Subcutaneous adipose tissue (tissue), 4 donors: Measurements from ENCODE around the gene CLDN1. TPM values are rescaled to one million over a fixed set of nuclear protein-coding genes. Genes with fewer than 3 reads are reported as not detected.

Experiments used
- total RNA-seq, 4 donors: library from RNA; depleted of rRNA; stranded (reverse); fragments of >200 nt; gene quantifications; one replicate each; pipeline ENCODE4 v1.1.0, GENCODE V29; 2016
- TF ChIP-seq, protein P1 (sequence below): fragments of 450-650 bp; IDR thresholded peaks from one replicate; pipeline ENCODE4 v1.5.1; 2016; ENCODE audit warnings: low read depth, mild to moderate bottlenecking, control low read depth, antibody characterized with exemption, moderate library complexity

The CLDN1 gene
- total RNA-seq, 4 donors from 2014 or later: 0.34 to 6.2 (median 1.3) TPM; not detected in 1

DNA sequence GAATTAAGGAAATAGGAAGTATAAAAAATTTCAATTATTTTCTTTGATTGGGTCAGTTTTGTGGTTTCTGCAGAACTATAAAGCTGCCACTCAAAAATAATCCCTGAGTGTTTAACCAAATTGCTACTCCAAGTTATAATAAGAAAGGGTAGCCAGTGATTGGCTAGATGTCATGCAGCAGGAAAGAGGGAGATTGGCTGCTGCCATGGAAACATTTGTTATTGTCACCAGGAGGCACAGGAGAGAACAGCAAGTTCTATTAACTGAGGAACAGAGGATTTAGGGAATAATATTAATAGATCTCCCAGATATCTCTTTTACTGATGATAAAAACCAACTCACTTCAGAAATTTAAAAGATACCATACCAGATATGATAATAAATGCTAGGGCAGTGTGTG lies 42.6 kb downstream of the CLDN1 start:
- TF ChIP-seq, protein P1, sequence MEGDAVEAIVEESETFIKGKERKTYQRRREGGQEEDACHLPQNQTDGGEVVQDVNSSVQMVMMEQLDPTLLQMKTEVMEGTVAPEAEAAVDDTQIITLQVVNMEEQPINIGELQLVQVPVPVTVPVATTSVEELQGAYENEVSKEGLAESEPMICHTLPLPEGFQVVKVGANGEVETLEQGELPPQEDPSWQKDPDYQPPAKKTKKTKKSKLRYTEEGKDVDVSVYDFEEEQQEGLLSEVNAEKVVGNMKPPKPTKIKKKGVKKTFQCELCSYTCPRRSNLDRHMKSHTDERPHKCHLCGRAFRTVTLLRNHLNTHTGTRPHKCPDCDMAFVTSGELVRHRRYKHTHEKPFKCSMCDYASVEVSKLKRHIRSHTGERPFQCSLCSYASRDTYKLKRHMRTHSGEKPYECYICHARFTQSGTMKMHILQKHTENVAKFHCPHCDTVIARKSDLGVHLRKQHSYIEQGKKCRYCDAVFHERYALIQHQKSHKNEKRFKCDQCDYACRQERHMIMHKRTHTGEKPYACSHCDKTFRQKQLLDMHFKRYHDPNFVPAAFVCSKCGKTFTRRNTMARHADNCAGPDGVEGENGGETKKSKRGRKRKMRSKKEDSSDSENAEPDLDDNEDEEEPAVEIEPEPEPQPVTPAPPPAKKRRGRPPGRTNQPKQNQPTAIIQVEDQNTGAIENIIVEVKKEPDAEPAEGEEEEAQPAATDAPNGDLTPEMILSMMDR: no peak

DNA sequence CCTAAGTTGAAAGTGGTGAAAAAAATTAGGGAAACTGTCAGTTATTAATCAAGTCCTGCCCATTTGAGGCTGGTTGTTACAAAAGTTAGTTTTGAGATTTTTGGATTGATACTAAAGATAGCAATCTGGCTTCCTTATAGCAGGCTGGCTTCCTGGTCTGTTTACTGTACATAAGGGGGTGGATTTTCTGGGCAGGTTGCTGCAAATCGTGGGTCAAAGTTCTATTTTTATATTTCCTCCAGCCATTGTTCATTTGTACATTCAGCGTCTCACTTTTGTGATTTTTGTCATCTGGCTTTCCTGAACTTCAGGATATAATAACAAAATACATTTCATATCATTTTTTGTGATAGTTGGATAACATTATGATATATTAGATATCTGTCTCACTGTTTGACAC lies 49.5 kb downstream of the CLDN1 start:
- TF ChIP-seq, protein P1: no peak

DNA sequence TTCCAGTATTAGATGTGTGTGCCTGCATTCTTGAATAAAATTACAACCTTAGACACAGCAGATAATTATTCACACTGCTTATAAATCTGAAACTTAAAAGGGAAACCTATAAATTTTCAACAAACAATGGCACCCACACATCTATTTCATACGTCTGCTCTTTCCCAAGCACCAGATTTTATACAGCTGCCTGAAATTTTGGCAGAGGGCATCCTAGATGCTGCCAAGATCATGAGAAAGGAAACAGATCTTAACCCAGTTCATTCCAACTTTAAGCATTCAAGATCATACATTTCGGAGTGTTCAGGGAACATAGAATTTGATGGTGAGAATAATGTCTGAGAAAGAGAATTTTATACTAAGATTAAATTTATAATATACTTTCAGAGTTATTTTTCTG lies 53.1 kb downstream of the CLDN1 start:
- TF ChIP-seq, protein P1: no peak

DNA sequence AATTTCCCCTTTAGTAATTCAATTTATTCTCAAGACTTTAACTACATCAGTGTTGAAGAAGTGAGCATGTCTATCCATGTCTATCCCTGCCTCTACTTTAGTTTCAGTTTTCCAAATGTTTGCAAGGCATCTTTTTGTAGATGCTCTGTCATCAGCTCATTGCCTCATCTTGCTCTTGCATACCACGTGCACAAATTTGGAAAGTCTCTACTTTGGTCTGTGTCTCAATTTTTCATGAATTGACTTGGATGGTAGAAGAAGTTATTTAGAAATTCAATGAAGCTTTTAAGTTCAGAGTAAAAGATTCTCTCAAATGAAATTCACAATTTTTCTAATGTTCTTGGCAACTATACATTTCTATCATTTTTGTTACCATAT lies 55.3 kb downstream of the CLDN1 start:
- TF ChIP-seq, protein P1: no peak

DNA sequence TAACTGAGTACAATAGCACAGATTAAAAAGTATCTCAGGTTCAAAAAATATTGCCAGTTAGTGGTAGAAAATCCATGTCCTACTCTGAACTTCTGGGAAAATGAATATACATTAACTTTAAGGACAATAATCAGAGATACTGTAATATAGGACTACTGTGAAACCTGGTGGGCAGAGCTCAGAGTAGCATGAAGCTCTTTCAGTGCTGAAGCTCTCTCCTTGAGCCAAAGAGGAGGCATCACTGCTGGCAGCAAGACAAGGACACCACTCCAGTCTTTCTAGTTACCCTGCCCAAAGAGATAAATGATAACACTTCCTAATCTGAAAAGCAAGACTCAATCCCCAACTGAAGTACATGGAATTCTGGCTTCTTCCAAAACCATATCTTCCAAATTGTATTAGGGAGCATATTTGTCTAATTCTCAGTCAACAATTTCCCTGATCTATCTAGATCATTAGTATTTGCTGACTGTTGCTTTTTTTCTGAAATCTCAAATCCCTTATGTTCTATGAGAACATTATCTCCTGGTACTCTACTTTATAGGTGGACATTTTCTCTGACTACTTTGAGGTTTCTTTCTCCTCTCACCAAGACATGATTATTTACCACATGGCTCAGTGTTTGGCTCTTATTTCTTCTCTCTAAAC lies 55.9 kb downstream of the CLDN1 start:
- TF ChIP-seq, protein P1: no peak

DNA sequence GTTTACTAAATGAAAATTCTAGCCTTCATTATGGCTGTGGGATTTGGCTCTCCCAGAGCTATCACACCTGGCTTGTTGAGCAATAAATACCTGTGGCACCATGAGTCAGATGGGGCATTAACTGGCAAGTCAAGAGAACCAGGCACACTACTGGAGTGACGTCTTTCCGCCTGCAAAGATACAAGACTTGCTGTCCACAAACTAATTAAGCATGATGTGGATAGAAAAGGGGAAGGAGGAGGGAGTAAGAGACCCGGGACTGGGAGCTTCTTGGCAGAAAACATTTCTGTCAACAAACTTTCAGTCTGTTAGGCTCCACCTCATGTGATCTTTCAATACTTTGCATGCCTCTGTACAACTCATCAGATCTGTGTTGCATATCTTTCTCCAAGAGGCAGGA lies 56.5 kb downstream of the CLDN1 start:
- TF ChIP-seq, protein P1: no peak

DNA sequence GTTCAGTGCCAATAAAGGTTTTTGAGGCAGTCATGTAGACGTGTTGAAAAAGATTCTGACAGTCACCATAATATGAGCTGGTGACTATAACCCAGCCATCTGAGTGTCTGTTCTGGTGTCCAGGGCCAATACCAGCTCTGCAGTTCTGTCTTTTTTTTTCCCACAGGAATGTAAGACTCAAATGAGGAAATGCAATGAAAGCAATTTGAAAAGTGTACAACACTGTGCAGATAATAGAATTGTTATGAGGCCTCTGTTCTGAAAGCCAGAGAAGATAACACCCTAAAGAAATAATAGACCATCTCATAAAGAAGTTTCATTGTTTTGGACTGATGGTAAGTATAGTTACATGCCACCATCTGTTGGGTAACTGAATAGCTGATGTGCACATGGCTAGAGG lies 57.1 kb downstream of the CLDN1 start:
- TF ChIP-seq, protein P1: no peak
